Islet precursor cell (in vitro differentiated cells): ENCODE data around the gene PDXDC1.
A peak's percentile ranks its signal among the peaks of the same experiment; 100 is the strongest.
"Not testable (repeated sequence)": the region's sequence is repeated elsewhere in the genome, so short reads cannot be mapped to it uniquely, and the experiment has no call there.

Source experiments
- DNase-seq: peaks from one replicate; pipeline ENCODE4 v3.0.0-alpha.2; 2018

Gene PDXDC1

DNA sequence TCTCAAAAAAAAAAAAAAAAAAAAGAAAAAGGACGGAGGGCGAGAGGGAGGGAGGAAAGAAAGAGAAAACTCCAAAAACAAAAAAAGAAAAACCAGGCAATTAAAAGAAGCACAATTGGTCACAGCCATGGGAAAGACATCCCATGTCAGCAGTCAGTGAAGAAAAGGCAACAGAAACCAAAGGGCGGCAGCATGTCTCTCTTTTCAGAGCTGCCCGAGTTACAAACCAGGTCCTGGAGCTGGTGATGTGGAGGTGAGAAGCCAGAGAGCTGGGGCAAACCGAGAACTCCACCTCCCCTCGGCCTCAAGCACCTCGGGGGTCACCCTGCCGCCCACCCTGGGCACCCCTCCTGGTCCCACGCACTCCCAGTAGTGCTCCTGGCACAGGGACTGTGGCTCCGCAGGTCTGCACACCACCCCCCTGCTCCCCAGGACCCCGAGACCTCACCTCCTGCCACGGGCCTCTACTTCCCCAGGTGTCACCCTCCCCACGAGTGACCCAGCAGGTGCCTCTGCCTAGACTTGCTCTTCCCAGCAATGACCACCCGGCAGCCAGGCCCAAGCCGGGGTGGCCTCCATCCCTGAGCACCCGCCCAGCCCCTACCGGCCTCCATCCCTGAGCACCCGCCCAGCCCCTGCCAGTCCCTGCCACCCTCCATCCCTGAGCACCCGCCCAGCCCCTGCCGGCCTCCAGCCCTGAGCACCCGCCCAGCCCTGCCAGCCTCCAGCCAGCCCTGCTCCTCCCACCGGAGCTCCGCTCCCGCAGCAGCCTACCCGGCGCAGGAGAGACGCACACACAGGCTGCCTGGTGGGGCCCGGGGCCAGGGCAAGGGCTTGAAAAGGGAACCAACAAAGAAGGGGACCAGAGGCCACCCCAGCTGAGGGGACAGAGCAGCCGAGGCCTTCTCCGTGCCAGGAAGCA, 165.9 kb downstream of the PDXDC1 start:
- peak; percentile 41 for DNase-seq

DNA sequence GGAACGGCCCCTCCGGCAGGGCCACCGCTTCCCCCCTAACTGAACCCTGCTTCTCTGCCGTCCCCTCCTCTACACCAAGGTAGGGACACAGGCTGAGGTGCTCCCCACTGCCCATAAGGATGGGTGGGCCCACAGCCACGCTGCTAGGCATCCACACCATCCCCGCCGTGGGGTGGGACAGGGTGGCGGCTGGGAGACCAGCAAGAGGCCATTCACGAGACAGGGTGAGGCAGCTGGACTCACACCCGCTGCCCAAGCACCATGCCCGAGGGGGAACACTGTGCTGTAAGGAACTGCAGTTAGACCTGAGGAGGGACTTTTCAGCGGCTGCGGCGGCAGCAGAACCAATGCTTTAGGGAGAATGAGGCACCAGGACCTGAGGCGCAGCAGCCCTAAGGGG, 166.8 kb downstream of the PDXDC1 start:
- DNase-seq, result peak; percentile 41

DNA sequence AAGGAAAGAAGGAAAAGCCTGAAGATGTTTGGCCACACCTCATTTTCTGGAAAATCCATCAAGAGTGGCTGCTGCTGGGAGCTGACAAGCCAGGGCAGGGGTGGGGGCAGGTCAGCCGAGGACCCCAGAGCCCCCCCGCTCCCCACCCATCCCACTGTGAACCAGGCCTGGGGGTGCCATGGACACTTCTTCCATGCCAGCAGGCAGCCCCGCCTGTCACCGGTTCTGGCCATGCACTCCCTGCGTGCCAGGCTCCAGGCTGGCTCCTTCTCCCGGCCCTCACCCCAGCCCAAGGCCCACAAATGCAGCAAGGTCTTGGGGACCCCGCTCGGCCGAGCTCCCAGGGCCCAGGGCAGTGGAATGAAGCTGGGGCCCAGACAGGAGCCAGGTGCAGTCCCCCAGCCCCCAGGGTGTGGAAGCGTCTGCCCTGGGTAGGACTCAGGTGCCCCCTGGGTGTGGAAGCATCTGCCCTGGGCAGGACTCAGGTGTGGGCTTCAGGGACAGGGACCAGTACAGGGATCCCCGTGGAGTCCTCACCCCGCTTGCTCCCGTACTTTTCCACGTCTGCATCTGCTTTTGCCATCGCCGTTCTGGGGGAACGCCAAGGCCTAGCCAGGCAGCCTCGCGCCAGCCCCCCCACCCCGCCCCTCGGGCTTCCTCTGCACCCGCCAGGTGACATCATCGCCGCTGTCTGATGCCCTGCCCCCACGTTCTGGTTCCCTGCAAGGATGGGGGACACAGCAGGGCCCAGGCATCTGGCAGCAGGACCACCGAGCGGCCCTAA, 167.5 kb downstream of the PDXDC1 start:
- DNase-seq, result peak; percentile 27

DNA sequence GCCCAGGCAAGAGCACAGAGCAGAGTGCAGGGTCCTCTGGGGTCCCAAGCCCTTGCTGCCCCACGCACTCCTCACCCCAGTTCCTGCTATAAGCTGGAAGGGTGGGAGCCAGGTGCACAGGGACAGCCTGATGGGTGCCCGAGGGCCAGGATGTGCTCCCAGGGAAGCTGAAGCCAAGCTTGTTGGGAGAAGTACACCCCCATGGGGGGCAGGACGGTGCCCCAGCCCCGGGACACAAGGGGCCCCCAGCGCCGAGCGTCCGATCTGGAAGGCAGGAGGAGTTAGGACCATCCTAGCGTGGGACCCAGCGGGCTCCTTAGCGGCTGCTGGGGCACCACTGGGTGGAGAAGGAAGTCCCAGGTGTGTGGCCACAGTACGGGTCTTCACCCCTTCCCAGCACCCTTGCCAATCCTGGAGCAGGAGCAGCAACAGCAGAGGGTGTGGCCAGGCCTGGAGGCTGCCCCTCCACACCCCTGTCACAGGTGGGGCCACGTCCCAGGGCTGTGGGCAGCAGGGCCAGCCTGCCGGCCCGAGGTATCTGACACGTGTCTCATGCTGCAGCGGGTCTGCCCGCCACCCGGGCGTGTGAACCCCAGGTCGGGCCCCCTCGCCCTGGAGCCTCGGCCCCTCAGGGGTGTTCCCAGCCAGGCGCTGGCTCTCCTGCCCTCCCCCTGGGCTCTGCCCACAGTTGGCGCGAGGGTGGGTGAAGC, 168.2 kb downstream of the PDXDC1 start:
- peak; percentile 45 for DNase-seq

DNA sequence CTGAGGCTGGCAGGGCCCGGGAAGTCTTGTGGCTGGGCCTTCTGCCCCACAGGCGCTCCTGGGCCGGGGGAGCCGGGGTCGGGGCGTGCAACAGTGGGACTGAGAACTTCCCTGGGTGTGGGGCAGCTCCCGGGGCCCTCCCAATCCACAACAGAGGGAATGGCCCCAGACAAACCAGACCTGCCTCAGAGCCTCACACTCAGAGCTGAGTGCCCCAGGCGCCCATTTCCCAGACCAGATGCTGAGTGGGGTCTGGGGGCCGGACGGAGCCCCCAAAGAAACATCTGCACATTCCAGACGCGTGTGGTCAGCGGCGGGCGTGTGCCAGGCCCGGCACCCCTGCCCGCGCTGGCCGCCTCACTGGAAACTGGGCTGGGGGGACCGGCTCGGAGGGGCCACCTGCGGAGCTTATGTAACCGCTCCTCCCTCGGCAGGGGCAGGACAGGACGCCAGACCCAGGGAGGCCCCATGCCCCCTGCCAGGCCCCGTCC, 168.8 kb downstream of the PDXDC1 start:
- peak; percentile 80 for DNase-seq

DNA sequence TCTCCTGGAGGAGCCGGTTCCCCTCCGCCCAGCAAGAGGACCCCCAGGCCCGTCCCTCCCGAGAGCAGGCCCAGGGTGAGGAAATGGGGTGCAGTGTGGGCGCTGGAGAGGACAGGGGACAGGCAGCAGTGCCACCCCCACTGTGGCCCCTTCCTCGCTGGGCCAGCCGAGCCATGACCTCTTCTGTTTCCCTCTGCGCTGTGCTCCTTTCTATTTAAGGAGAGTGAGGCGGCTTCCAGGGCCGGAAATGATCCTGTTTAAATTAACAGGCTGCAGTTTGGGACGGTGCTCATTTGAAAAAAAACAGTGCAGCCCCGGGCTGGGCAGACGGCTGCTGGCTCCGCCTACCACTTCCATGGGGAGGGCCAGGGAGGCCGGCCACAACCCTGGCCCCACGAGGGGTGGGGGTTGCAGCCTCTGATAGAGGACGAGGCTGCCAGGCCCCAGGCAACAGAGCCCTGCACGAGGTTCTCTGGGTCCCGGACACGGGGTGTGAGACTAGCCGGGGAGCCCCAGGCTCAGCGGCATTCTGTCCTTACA, 169.3 kb downstream of the PDXDC1 start:
- DNase-seq, result peak; percentile 86

DNA sequence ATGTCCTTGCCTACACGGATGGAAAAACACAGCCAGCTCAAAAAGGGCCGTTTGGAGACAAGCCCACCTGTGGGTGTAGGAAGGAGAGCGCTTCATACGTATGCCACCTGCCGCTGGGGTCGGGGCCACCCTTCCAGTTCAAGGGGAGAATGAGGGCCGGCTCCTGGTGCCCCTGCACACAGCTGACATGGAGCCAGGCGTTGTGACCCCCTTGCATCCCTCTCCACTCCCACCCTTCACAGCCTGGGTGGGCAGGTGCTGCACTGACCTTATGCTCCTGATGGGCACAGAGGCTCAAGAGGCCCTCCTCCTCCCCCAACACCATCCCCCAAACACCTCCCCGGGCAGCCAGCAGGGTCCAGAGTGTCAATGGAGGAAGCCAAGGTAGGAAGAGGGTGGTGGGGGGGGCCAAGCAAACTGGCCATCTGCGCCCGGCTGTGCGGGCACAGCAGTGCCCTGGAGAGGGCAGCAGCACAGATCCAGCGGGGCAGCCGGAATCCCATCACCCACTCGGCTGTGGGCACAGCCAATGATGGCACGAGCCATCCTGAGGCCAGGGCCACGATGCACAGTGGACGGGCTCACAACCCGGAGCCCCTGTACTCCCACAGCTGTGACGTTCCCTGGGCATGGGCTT, 170.1 kb downstream of the PDXDC1 start:
- DNase-seq, result peak; percentile 56

DNA sequence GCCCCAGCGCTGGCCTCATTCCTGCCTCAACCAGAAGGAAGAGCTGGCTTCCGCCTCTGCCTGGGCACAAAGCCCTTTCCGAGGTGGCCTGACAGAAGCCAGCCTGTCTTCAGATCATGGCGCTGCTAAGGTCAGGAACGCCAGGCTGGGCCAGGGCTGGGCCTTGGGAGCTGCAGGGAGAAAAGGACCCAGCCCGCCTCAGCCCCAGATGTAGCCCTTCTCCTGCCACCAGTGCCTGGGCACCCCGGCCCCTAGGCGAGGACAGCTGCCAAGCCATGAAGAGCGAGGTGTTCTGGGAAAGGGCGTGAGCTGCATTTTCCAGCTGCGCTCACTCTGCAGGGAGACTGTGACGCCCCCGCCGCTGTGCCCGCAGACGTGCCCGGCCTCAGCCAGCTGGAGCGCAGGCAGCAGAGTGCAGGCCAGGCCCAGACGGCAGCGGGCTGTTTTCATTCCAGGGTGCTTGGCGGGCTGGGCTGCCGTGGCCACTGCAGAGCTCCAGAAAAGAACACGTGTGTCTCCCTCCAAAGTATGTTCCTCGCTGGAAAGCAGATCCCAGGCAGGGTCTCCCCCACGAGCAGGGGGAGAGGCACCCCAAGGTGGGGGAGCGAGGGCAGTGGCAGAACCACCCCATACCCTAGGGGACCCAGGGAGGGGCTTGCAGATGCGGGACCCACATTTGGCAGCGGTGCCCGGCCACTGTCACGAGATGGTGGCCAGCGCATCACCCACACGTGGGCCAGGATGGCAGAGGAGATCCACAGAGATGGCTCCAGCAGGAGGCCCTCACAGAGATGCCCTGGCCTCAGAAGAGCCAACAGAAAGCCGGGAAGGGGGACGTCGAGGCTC, 170.8 kb downstream of the PDXDC1 start:
- DNase-seq, result peak; percentile 35

DNA sequence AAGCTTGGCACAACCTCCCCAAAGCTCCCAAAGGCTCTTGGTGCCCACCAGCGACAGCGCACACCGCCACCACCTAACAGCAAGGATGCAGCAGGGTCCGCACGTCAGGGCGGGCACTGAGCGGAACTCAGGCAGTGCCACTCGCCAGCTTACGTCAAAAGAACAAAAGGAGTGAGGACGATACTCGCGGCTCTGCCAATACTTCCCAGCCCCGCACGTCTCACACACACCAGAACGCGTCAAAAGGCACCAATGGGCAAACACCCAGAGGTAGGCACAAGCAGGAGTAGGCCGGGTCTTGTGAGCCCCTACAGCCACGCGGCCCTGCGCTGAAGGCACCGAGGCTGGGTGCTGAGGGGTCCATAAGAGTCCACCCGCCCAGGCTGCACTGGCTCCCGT, 171.4 kb downstream of the PDXDC1 start:
- DNase-seq, result peak; percentile 38

DNA sequence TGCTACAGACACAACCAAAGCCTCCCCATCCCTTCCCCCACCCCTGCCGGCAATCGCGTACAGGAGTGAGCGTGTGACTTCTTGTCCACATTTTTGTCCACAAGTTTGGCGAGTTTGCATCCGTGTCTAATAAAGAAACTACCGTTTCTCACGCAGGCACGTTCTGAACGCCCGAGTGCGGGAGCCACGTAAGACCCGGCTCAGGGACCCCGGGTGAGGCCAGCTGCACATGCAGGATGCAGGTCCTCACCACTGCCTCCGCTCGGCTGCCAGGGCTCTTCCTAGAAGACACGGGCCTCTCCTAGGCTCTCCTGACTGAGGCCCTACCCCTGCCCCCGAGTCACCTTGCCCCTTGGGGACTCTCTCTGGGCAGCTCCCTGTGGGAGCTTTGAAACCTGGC, 174.0 kb downstream of the PDXDC1 start:
- DNase-seq, result not testable (repeated sequence)

DNA sequence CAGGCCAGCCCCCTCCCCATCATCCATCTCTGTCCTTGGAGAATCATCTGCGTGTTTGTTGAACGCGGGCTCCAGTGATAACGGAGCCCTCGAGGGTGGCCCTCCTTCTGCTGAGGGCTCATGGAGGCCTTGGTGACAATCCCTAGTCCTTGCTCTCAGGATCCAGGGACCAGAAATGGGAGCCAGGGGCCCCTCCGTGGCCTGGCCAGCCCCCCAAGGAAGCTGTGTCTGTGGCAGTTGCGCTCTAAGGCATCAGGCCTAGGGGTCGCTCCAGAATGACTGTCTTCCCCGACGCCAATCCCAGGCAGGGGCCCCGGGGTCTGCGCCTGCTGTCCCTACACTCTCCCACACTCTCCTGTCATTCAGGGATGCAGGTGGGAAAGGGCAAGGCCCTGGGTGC, 174.4 kb downstream of the PDXDC1 start:
- DNase-seq, result not testable (repeated sequence)

DNA sequence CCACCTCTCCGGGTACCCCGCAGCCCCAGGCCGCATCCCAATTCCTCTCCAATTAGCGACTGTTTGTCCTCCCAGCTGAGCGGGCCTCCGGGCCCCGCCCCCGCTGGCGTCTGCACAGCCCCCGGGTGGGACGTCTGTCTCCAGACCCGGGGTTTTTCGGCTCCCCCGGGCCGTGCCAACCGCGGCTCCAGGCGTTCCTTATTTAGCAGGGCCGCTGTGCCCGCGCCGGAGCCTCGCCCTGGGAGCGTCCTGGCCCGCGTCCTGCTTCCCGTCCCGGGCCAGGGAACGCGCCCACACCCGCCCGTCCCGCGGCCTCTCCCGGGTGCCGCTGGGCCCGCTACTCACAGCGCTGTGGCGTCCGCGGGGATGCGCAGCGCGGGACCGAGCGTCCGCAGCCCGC, 179.2 kb downstream of the PDXDC1 start:
- not testable (repeated sequence) for DNase-seq

DNA sequence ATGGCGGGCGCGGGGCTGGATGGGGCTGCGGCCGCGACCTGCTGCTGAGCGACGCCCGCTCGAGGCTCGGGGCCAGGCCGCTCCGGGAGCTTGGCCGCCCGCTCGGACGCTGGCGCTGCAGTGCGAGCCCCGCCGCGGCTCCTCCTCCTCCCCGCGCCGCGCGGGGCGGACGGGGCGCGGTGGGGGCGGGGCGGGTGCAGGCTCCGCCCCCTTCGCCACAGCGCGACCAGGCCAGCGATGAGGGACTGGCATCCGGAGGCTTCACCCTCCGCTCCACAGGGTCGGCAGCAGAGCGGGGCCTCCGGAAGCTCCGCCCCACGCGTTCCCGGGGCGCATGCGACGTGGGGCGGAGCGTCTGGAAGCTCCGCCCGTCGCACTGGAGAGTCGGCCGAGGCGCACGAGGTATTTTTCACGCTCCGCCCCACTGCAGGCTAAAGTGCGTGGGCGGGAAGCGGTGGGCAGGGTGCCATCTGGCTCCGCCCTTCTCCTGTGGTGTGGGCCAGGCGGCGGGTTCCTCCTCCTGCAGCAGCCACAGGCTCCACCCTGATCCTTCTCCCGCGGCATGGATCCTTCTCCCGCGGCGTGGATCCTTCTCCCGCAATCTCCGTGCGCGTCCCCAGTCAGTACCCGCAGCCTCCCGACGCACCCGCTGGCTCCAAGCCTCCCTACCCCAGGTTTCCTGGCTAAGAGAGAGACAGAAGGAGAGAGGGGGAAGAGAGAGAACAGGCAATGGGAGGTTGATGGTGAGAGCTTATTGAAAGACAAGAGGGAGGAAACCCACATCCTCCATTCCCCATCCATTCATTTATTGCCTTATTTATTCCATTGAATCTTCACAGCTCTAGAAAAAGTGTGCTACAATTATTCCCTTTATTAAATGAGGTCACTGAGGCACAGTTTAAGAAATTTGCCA, 180.1 kb downstream of the PDXDC1 start:
- DNase-seq, result peak; percentile 91

DNA sequence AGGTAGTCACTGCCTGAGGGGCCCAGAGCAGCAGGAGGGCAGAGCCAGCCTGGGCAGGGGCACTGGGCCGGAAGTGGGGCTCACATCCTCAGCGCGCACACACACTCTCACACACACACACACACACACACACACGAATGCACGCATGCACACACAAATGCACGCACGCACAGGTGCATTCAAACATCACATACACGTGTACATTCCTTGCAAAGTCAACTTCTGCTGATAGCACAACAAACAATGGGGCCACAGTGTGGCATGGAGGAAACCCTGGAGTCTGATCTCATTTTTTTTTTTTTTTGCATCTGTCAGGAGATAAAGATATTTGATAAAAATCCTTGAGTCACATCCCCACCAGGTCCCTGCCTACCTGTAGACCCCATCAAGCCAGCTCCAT, 182.8 kb downstream of the PDXDC1 start:
- not testable (repeated sequence) for DNase-seq

DNA sequence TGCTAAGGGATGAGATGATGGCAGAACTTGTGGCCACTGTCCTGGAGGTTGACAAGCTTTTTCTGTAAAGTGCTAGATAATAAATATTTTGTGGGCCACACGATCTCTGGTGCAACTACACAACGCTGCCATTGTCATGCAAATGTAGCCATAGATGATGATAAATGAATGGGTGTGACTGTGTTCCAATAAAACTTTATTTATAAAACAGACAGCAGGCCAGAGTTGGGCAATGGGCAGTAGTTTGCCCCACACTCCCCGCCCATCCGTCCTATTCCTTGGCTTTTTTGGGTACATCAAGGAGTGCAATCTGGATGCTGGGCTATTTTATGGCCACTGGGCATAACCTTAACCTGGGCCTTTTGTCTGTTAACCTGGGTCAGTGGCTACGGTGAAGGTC, 184.8 kb downstream of the PDXDC1 start:
- not testable (repeated sequence) for DNase-seq

DNA sequence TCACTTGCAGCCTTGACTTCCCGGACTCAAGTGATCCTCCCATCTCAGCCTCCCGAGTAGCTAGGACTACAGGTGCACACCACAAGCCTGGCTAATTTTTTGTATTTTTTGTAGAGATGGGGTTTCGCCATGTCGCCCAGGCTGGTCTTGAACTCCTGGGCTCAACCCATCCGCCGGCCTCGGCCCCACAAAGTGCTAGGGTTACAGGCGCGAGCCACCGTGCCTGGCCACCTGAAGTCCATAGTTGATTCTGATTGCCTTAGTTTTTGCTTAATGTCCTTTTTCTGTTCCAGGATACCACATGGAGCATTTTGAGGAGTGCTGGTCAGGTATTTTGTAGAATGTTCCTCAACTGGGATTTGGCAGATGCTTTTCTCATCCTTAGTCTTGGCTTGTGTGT, 185.7 kb downstream of the PDXDC1 start:
- DNase-seq, result not testable (repeated sequence)

DNA sequence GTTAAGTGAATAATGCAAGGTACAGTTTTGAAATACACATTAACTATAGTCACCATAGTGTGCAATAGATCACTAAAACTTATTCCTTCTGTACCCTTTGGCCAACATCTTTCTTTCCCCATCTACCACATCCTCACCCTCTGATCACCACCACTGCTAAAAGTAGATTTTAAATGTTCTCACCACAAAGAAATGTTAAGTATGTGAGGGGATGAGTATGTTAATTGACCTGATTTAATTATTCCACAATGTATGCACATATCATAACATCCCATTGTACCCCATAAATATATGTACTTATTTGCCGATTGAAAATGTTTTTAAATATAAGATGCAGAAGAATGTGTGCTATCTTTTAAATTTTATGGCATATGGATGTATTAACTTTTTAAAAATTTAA, 188.2 kb downstream of the PDXDC1 start:
- not testable (repeated sequence) for DNase-seq

DNA sequence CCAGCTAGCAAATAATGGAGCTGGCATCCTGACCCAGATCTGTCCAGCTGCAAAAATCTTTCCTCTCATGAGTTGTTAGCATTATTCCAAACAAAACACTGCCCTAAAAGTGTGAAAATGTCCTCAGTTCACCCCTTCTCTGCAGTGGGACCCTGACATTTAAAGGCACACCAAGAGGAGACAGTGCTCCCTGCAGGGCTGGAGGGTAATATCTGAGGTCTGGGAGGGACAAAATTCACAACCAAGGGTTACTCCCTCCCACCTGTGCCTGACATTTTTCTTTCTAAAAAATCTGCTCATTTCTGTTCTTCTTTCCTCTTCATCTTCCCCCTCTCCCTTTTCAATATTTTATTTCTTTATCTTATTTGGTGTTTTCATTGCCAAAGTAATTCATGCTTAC, 191.4 kb downstream of the PDXDC1 start:
- not testable (repeated sequence) for DNase-seq

DNA sequence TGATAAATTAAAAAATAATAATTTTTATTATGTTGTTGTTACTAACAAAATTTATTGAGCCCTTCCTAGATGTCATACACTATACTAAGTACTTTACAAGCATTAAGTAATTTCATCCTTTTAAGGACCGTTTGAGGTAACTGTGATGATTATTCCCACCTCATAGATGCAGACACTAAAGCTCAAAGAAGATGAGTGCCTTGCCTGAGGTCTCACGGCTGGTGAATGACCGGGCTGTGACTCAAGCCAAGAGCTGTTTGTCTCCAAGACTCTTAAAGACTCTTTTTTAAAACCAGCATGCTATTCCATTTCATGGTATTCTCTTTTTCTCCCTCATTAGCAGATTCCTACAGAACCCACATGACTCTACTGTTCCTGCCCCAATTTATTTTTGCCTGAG, 193.5 kb downstream of the PDXDC1 start:
- not testable (repeated sequence) for DNase-seq
